WTC11 (cell line): ENCODE measurements around the gene TAF1L. TPM values are rescaled to one million over a fixed set of nuclear protein-coding genes. Genes with fewer than 3 reads are reported as not detected.
A peak's percentile ranks its signal among the peaks of the same experiment; 100 is the strongest.

Experiments
- ATAC-seq: fragments of 200-7000 bp; cut with Tn5 transposase; 2 replicates; pipeline ENCODE4 v1.10.0; 2021; ENCODE audit warnings: mild to moderate bottlenecking, moderate library complexity
- Bru-seq: library from RNA; stranded (reverse); fragments of 400-500 nt; gene quantifications from one replicate; lab custom pipeline; 2021; lab: Mats Ljungman, UMichigan
- CTCF ChIA-PET: fragments of 300-600 bp; sonication (Branson Sonifier 250); formaldehyde crosslinking; loops from one replicate; lab custom pipeline; 2021; ENCODE audit warnings: antibody characterized with exemption; lab: Charles Lee
- POLR2A ChIA-PET: fragments of 350-600 bp; sonication (Branson Sonifier 250); formaldehyde crosslinking; loops from one replicate; lab custom pipeline; 2021; ENCODE audit warnings: antibody characterized with exemption; lab: Charles Lee
- DNase-seq: peaks from one replicate; pipeline ENCODE4 v3.0.0; 2021; ENCODE audit warnings: low spot score
- H3K27ac Mint-ChIP-seq: 2 replicates; pipeline ENCODE4 v1.8.0; 2021; ENCODE audit warnings: mixed read lengths
- H3K27me3 Mint-ChIP-seq: 2 replicates; pipeline ENCODE4 v1.8.0; 2021; ENCODE audit warnings: low read depth, mild to moderate bottlenecking, moderate library complexity, mixed read lengths
- H3K36me3 Mint-ChIP-seq: 2 replicates; pipeline ENCODE4 v1.8.0; 2021; ENCODE audit warnings: mixed read lengths
- H3K4me1 Mint-ChIP-seq: 2 replicates; pipeline ENCODE4 v1.8.0; 2022; ENCODE audit warnings: mixed read lengths
- H3K4me3 Mint-ChIP-seq: 2 replicates; pipeline ENCODE4 v1.8.0; 2021; ENCODE audit warnings: mild to moderate bottlenecking, moderate library complexity, mixed read lengths
- H3K9me3 Mint-ChIP-seq: 2 replicates; pipeline ENCODE4 v1.8.0; 2021; ENCODE audit warnings: mixed read lengths
- AR ChIP-seq: fragments of 250-450 bp; sonication (Bioruptor Pico); IDR thresholded peaks from 2 replicates; pipeline ENCODE4 v1.9.0; 2021; ENCODE audit warnings: mild to moderate bottlenecking
- CREB1 ChIP-seq: sonication (generic); formaldehyde crosslinking; IDR thresholded peaks from 2 replicates; pipeline ENCODE4 v1.8.0; 2023; ENCODE audit warnings: mild to moderate bottlenecking, missing genetic modification reagents
- CTCF ChIP-seq: fragments of 200-600 bp; IDR thresholded peaks from 2 replicates; pipeline ENCODE4 v1.8.0; 2022; ENCODE audit warnings: antibody characterized with exemption
- ERG ChIP-seq: fragments of 250-450 bp; sonication (Bioruptor Pico); IDR thresholded peaks from 2 replicates; pipeline ENCODE4 v1.8.0; 2021; ENCODE audit warnings: mild to moderate bottlenecking
- ESRRA ChIP-seq: sonication (generic); formaldehyde crosslinking; IDR thresholded peaks from 2 replicates; pipeline ENCODE4 v1.8.1; 2022; ENCODE audit warnings: mild to moderate bottlenecking, missing genetic modification reagents, borderline replicate concordance
- FOXJ3 ChIP-seq: sonication (generic); formaldehyde crosslinking; IDR thresholded peaks from 2 replicates; pipeline ENCODE4 v1.9.0; 2021; ENCODE audit warnings: missing genetic modification reagents, mild to moderate bottlenecking, borderline replicate concordance
- IRF2 ChIP-seq: sonication (generic); formaldehyde crosslinking; IDR thresholded peaks from 2 replicates; pipeline ENCODE4 v1.8.0; 2022; ENCODE audit warnings: low read depth, missing genetic modification reagents, borderline replicate concordance
- MAX ChIP-seq: sonication (generic); formaldehyde crosslinking; IDR thresholded peaks from 2 replicates; pipeline ENCODE4 v1.8.0; 2022; ENCODE audit warnings: mild to moderate bottlenecking, missing genetic modification reagents
- MXD4 ChIP-seq: fragments of 250-450 bp; sonication (Bioruptor Pico); IDR thresholded peaks from 2 replicates; pipeline ENCODE4 v1.8.0; 2021; ENCODE audit warnings: mild to moderate bottlenecking, moderate library complexity, borderline replicate concordance
- NR2C2 ChIP-seq: sonication (generic); formaldehyde crosslinking; IDR thresholded peaks from 2 replicates; pipeline ENCODE4 v1.8.0; 2022; ENCODE audit warnings: mild to moderate bottlenecking, missing genetic modification reagents
- NR3C1 ChIP-seq: sonication (generic); formaldehyde crosslinking; conservative IDR thresholded peaks from 2 replicates; pipeline ENCODE4 v1.8.1; 2023; ENCODE audit warnings: low read depth, mild to moderate bottlenecking, missing genetic modification reagents
- USF1 ChIP-seq: sonication (generic); formaldehyde crosslinking; IDR thresholded peaks from 2 replicates; pipeline ENCODE4 v1.8.0; 2022; ENCODE audit warnings: mild to moderate bottlenecking, missing genetic modification reagents
- USF2 ChIP-seq: sonication (generic); formaldehyde crosslinking; IDR thresholded peaks from 2 replicates; pipeline ENCODE4 v1.8.1; 2023; ENCODE audit warnings: mild to moderate bottlenecking, missing genetic modification reagents, moderate library complexity
- ZBTB21 ChIP-seq: sonication (generic); formaldehyde crosslinking; IDR thresholded peaks from 2 replicates; pipeline ENCODE4 v1.8.1; 2023; ENCODE audit warnings: mild to moderate bottlenecking, missing genetic modification reagents, borderline replicate concordance
- ZBTB43 ChIP-seq: sonication (generic); formaldehyde crosslinking; IDR thresholded peaks from 2 replicates; pipeline ENCODE4 v1.8.1; 2023; ENCODE audit warnings: mild to moderate bottlenecking, missing genetic modification reagents
- ZNF532 ChIP-seq: fragments of 250-450 bp; sonication (Bioruptor Pico); IDR thresholded peaks from 2 replicates; pipeline ENCODE4 v1.9.0; 2021; ENCODE audit warnings: mild to moderate bottlenecking, borderline replicate concordance
- long read RNA-seq, 3 experiments: library from RNA in 1 of 3; library from capped mRNA in 1 of 3; library from polyadenylated mRNA in 1 of 3; unstranded in 2 of 3; stranded (forward) in 1 of 3; transcript quantifications; one replicate each; pipeline ENCODE4 v2.0.0, GENCODE V29; 2021
- total RNA-seq: library from RNA; stranded (reverse); gene quantifications from 3 replicates; pipeline ENCODE4 v1.2.3, GENCODE V29; 2021

Gene TAF1L
- total RNA-seq (0.02 to 0.09 TPM in 2 of 3 replicates, not detected in the other), Bru-seq, nascent RNA (percentile 7 among the genes with signal in this experiment)
- long read RNA-seq, experiment 1: 0 reads
- long read RNA-seq, experiment 2: 0 reads
- long read RNA-seq, experiment 3: 0 reads

GRCh38 chr9:32635362-32635761 lies at the start of gene TAF1L:
Gene TAF1L (minus strand): TSS chr9:32635669. CDS start chr9:32635579, 90 bp downstream.
- POLR2A ChIA-PET: no interaction called here
- H3K36me3 Mint-ChIP-seq: no peaks in the 10 kb centered on the region
- DNase-seq: no peak
- CTCF ChIA-PET: interaction anchor here (0.6 to 0.7 kb wide), 2 partner anchors 15 to 36 kb away, joined by 3 to 4 read pairs; no protein-coding TSS in a partner anchor
- H3K9me3 Mint-ChIP-seq: no peaks in the 10 kb centered on the region; the same call in none of the 2 replicates
- TF ChIP-seq USF2 (CRISPR knock-in tag) (no peak), MXD4 (CRISPR knock-in tag) (no peak), AR (no peak), CREB1 (CRISPR knock-in tag) (no peak), MAX (no peak), NR3C1 (CRISPR knock-in tag) (no peak), ZBTB21 (CRISPR knock-in tag) (no peak), ZNF532 (no peak), NR2C2 (CRISPR knock-in tag) (no peak), USF1 (CRISPR knock-in tag) (no peak)
- TF ChIP-seq, all 79 proteins: peak for 0
- H3K27me3 Mint-ChIP-seq: peaks cover 8% of the 10 kb centered on the region
- no peak for ATAC-seq
- no peaks in the 10 kb centered on the region for H3K4me1 Mint-ChIP-seq
- H3K4me3 Mint-ChIP-seq: no peak within 1 kb of the TSS
- no peak within 1 kb of the TSS for H3K27ac Mint-ChIP-seq

- peaks cover 81% of the 10 kb centered on the region for H3K9me3 Mint-ChIP-seq
- peaks cover 31% of the 10 kb centered on the region for H3K27me3 Mint-ChIP-seq
- ChIA-PET POLR2A (no interaction called here), CTCF (interaction anchor here (1.0 kb wide), 1 partner anchor 22 kb away, joined by 3 read pairs; no protein-coding TSS in a partner anchor)
- no peak overlapping the region for H3K4me3 Mint-ChIP-seq
- DNase-seq: no peak
- no peak for ATAC-seq
- H3K36me3 Mint-ChIP-seq: peaks cover 36% of the 10 kb centered on the region
- H3K27ac Mint-ChIP-seq: no peak overlapping the region
- no peaks in the 10 kb centered on the region for H3K4me1 Mint-ChIP-seq
- TF ChIP-seq FOXJ3: no peak
- no peak for TF ChIP-seq ESRRA (CRISPR knock-in tag)
- no peak for TF ChIP-seq IRF2
- TF ChIP-seq MAX: no peak
- no peak for TF ChIP-seq CTCF
- no peak for TF ChIP-seq ERG
- no peak for TF ChIP-seq AR
- TF ChIP-seq ZBTB43 (CRISPR knock-in tag): no peak
- TF ChIP-seq NR3C1 (CRISPR knock-in tag): no peak
These were observed 46.3 kb upstream of the TAF1L start for GRCh38 chr9:32681751-32682150.
